Stimulated activated CD4-positive, alpha-beta T cell treated with anti-CD3 and anti-CD28 coated beads, Interleukin-12 subunit alpha, Interleukin-12 subunit beta, amount 100 ng/mL, for 4 hours (primary cell): Measurements from ENCODE around the gene STYXL1.

Experiments
- DNase-seq: peaks from one replicate; pipeline ENCODE4 v3.0.0-alpha.2; 2020

Gene STYXL1

DNA sequence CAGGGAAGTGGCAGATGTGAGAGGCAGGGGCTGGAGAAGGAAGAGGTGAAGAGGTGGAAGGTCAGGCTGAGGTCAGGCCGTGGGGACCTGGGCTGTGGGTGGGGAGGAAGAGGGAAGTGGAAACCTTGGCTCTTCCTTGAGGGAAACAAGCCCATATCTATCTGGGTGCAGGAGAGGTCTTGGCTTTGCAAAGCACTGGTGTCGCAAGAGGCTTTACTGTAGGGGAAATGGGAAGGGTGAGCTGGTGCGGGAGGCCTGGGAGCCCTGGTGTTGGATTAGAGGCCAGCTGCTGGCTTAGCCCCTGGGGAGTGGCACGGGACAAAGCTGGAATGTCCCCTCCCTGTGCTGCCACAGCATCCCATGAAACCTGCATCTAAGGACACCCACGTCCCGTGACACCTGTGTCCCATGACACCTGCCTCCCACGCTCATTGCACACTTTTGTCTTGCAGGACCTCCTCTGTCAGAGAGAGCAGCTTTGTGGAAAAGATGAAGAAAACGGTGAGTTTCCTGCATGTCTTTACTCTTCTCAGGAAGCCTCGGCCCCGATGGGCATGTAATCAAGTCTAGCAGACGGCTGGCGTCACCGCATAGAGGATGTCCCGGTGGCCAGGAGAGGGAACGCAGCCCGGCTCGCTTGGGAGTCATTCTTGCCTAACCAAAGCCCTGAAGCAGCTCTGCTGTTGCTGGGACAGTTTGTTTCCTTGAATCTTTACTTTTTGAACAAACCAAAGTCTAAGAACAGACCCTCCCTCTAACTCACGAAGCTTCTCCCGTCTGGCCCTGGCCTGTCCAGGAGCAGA is 75.6 kb downstream of the STYXL1 start:
- DNase-seq, result no peak

GRCh38 chr7:75971309-75971960 is 76.4 kb downstream of the STYXL1 start:
- no peak for DNase-seq

GRCh38 chr7:75969704-75970498 is 77.9 kb downstream of the STYXL1 start:
- no peak for DNase-seq

GRCh38 chr7:75969182-75969581 is 78.6 kb downstream of the STYXL1 start:
- no peak for DNase-seq

- no peak for DNase-seq
Measured at GRCh38 chr7:75968561-75969001, 79.2 kb downstream of the STYXL1 start.

DNA sequence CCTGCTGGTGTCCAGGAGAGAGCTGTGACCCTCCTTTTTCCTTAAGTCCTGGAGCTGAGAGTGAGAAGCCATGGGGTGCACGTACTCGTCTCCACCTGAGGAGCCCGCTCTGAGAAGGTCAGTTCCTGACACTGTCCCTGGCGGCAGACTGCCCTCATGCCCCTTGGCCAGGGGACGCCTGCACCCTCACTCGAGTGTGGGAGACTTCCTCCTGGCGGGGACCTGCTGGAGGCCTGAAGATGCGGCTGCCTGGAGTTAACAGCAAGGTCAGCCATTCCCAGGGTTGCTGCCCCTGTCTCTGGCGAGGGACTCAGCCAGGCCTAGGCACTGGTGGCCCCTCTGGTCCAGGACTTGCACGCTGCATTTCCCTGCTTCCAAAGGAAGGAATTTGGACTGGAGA is 79.8 kb downstream of the STYXL1 start:
- no peak for DNase-seq

GRCh38 chr7:75967487-75967997 is 80.3 kb downstream of the STYXL1 start:
- no peak for DNase-seq

DNA sequence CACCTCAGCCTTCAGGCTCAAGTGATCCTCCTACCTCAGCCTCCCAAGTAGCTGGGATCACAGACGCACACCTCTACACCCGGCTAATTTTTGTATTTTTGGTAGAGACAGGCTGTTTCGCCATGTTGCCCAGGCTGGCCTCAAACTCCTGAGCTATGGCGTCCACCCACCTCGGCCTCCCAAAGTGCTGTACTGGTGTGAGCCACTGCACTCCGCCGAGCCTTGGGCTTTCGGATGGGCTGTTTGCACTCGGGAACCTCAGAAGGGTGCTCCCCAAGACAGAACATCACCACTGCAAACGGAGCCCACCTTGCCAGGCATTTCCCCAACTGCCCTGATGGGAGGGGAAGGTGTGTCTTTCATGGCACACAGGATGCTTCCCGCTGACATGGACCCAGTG is 80.7 kb downstream of the STYXL1 start:
- no peak for DNase-seq

- no peak for DNase-seq
Measured at GRCh38 chr7:75966190-75966961, 81.4 kb downstream of the STYXL1 start.

GRCh38 chr7:75965617-75966016 is 82.2 kb downstream of the STYXL1 start:
- no peak for DNase-seq

- no peak for DNase-seq
Measured at GRCh38 chr7:75963381-75963995, 84.3 kb downstream of the STYXL1 start.

GRCh38 chr7:75962607-75963380 is 85.0 kb downstream of the STYXL1 start:
- DNase-seq, result no peak

GRCh38 chr7:75961218-75961617 is 86.6 kb downstream of the STYXL1 start:
- no peak for DNase-seq

- no peak for DNase-seq
Measured at GRCh38 chr7:75960372-75960771, 87.4 kb downstream of the STYXL1 start.

DNA sequence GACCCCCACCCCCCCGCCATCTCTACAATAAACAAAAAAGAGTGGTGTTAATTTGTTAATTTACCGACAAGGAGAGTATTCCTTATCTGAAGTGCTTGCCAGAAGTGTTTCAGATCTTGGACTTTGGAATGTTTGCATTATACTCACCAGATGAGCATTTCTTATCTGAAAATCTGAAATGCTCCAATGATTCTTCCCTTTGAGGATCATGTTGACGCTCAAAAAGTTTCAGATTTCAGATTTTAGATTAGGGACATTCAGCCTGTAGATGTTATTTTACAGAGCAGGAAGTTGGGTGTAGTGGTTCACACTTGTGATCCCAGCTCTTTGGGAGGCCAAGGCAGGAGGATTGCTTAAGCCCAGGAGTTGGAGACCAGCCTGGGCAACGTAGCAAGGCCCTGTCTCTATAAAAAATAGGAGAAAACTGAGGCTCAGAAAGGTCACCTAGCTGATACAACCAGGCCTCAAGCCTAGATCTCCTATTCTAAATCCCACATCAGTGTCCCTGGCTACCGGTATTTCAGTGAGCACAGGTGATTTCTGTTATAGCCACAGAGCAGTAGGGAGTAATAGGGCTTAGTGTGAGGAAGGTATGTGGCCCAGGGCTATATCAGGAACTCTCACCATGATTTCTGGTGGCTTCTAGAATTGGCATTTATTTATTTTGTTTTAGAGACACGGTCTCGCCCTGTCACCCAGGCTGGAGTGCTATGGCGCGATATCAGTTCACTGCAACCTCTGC is 88.8 kb downstream of the STYXL1 start:
- no peak for DNase-seq

DNA sequence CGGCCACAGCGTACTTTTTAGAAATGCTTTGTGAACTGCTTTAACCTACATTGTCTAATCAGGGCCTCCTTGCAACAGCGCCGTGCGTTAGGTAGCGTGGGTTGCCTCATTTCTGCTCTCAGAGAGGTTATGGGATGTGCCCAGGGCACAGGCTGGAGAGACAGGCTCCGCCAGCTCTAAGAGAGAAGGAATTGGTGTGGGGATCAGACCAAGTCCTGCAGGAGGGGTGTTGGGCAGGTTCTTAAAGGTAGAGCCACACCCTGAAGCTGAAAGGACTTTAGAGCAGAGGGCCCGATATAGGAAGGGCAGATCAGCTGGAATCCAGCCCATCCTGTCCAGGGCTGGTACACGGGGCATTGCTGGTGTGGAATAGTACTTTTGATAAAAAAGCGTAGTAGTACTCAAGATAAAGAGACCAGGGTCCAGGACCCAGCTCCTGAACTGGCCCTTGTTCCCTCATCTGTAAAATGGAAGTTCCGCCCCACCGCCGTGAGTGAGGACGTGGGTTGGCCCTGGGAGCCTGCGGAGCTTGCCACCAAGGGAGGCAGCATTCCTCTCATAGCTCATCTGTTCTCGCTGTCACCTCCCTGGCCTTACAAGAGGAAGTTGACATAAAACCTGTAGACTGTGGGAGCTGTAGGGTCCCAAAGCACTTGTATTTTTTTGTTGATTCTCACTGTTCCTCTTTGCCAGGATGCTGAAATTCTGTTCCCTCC is 90.6 kb downstream of the STYXL1 start:
- no peak for DNase-seq

- DNase-seq, result no peak
Measured at GRCh38 chr7:75955331-75955955, 92.4 kb downstream of the STYXL1 start.

DNA sequence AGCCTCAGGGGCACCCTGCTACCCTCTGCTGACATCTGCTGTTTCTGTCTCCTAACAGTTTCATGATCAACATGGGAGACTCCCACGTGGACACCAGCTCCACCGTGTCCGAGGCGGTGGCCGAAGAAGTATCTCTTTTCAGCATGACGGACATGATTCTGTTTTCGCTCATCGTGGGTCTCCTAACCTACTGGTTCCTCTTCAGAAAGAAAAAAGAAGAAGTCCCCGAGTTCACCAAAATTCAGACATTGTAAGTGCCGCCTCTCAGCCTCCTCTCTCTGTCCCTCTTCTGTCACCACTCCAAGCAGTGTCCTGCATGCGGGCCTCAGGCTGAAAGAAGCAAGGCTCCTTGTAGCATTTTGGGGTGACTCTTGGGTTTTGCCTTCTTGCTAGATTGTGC is 93.9 kb downstream of the STYXL1 start:
- DNase-seq, result no peak

- DNase-seq, result no peak
Measured at GRCh38 chr7:75953431-75953830, 94.4 kb downstream of the STYXL1 start.
